Measurements from ENCODE around the gene SLCO2A1.

Gene SLCO2A1

DNA sequence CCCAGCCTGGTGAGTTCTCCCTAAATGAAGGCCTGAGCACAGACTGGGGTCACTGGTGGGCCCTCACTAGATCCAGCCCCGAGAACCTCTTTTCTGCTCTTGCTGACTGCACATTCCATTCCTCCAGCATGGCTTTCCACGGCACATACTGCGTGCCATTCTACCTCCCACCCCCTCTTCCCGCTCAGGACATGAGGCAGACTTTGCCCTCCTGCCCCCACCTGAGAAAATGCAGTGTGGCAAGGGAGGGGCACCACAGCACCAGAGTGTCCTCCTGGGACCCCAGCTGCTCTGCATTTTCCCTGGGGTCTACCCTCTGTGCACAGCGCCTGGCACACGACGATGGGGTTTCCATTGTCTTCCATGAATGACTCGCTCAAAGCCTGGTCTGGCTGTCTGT, 6.1 kb upstream of the SLCO2A1 start:
- no peak for DNase-seq (ENCODE audit: extremely low read depth in 1 of 2, low read depth in 1 of 2)

DNA sequence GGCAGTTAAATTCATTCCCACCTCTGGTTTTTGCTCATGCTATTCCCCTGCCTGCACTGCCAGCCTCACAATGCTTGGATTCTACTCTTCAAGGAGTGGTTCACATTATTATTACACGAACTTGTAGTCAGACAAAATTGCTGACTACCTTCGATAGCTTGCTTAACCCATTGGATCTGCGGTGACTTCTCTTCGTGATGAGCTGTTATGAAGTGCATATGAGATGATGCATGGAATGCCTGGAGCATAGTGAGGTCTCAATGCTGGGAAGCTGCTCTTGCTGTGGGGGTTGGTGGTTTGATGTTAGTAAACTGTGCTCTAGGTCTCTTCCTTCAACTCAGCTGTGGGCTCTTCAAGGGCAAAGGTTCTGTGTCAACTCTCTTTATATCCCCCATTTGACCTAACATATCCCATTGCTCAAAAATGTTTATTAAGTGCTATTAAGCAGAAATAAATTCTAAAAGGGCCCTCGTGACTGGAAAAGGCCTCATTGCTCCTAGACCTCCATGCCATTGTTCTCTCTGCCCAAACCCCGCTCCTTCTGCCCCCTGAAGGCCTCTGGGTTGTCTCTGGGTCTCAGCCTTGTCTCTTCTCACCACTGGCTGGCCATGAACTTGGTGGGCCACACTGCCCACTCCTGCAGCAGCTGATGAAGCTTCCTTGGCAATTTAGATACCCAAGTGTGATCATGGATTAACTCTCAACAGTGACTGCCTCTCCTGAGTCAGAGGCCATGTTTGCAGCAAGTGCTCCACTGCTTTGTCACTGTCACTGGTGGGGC, 4.5 kb upstream of the SLCO2A1 start:
- no peak for DNase-seq (ENCODE audit: extremely low read depth in 1 of 2, low read depth in 1 of 2)

DNA sequence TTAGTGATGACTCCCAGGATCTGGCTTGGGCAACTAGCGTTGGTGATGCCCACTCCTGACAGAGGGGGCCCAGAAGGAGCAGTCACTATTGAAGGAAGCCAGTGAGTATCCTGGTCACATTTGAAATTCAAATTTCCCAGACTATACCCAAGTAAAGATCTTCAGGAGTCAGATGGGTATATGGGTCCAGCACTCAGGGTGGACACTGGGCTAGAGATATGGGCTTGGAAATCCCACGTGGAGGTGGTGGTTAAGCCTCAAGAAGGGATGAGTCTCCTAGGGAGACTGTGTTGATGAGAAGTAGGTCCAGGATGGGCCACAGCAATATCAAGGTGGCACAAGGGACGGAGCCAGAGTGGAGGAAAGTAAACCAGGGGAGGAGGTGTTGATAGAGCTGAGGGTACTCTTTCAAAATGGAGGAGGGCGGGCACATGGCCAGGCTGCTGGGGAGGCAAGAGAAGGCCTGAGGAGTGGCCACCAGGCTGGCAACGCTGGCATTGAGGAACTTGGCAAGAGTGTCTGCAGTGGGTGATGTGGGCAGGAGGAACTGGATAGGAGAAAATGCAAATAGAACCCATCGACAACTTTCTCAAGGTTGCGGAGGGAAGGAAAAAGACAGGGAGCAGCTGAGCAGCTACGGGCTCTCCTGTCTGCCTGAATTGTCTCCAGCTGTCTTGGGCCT, 3.7 kb upstream of the SLCO2A1 start:
- DNase-seq (ENCODE audit: extremely low read depth in 1 of 2, low read depth in 1 of 2): no peak

DNA sequence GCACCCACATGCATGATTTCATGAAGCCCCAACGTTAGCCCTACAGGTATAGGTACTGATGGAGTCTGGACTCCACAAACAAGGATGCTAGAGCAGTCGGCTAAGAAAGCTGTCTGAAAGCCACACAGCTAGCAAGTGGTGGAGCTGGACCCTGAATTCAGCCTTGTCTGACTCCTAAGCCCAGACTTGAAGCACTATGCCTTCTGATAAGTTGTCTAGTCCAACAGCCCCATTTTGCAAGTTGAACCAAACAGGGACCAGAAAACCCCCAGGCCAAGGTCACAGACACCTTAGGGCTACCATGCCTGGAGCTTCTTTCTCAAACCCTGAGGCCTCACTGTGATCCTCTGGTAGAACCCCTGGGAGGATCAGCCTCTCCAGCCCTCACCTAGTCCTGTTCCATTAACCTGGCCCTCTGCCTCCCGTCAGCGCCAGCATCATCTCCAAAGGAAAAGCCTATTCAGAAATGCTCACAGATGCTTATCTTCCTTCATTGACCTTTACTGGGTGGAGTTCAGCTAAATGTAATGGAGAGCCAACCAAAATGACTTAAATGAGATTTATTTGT, 1.7 kb upstream of the SLCO2A1 start:
- DNase-seq (ENCODE audit: extremely low read depth in 1 of 2, low read depth in 1 of 2): no peak

DNA sequence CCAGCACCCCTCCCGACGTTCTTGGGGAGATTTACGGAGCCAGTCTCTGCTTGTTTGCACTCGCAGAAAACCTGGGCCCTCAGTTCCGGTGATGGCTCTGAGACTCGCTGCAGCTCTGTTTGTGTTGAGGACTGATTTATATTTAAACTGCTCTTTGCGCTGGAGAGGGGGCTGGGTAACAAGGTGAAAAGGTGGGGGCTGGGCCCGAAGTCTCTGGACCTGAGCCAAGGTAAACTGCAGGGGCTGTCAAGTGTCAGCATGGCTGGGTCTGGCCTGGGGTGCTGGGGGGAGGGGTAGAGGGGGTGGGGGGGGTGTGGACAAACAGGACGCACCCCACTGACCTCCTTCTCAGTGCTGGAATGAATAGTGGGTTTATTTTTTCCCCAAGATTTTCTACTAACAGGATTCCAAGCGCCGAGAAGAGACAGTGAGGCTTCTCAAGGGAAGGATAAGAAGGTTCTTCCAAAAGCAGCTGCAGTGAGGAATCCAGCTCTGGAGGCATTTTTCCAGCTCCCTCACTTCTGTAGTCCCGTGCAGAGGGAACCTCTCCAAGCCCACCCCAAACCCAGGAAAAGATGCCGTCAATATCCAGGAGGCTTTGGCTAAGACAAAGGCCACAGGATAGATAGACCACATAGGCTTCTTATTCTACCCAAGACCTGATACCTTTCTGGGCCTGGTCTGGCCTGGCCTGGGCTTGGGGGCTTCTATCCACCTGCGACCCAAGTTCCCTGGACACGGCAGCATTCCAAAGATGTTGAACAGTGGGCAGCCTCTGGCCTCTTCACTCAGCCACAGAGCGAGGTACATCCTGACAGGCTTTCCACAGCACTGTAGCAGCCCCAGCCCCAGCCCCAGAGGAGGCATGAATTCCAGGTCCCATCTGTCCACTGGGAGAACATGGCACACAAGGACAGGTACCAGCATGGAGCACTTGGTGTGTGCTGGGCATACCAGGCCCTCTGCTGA, 938 bp upstream of the SLCO2A1 start:
- no peak for DNase-seq (ENCODE audit: extremely low read depth in 1 of 2, low read depth in 1 of 2)

DNA sequence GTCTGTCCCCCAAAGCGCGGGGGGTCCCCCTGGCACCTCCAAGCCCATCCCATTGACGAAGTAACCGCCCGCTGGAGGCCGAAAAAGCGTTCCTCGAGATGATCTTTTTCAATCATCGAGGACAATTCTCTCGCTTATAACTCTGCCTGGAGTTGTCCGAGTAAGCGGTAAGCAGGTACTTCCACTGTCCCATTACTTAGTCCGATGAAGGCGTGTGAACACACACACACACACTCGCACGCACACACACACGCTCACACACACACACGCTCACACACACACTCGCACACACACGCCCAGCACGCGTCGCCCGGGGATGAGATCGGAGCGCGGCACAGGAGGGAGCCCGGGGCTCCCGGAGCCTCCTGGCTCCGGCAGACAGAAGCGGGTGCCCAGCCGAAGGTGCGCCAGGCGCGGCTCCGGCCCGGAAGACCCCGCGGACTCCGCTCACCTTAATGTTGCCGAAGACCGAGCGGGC, 430 bp downstream of the SLCO2A1 start:
- no peak for DNase-seq (ENCODE audit: extremely low read depth in 1 of 2, low read depth in 1 of 2)

DNA sequence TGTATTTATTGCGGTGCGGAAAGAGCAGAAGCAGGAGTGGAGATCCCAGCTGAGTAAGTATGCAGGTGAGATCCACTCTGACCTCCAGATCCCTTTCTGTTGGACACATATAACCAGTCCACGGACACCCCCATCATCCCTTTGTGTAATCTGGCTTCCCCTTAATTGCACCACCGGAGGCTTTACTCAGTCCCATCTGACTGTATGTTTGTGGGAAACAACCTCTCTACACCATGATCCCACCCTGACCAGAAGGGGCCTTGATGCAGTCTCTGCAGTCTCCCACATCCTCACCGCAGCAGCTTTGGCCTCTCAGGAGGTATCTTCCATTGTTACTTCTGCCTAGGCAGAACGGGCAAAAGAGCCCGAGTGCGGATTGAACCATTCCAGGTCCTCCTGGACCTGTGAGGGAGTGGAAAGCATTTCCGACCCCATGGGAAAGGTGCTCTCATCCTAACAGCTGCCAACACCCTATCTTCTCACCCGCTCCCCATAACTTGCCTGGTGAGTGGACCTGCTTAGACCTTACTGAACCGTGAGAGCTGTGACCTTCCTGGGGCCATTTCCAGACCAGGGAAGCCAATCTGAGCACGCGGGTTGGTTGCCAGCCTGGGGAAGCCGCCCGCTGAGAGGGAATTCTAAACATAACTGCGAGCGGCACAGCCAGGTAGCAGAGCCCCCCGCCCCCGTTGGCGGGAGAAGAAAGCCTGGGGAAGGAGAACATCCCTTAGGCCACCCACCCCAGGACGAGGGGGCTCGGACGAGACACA, 1.1 kb downstream of the SLCO2A1 start:
- no peak for DNase-seq (ENCODE audit: extremely low read depth in 1 of 2, low read depth in 1 of 2)

DNA sequence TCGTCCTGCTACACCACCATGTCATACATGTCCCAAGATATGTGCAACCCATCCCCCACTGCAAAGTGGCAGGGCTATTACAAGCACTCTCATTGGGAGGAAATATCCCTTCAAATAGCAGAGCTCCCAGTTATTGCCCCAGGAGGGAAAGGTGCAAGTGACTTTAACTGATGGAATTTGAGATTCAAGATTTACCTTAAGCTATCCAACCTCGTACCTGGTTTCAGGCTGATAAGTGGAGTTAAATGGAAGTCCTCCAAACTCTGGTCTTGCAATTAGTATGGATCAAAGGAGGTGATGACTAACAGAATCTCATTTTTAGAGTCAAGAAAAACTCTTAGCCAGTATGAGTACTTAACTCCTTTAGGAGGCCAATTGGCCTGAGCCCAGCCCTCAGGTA, 2.1 kb downstream of the SLCO2A1 start:
- DNase-seq (ENCODE audit: extremely low read depth in 1 of 2, low read depth in 1 of 2): no peak

DNA sequence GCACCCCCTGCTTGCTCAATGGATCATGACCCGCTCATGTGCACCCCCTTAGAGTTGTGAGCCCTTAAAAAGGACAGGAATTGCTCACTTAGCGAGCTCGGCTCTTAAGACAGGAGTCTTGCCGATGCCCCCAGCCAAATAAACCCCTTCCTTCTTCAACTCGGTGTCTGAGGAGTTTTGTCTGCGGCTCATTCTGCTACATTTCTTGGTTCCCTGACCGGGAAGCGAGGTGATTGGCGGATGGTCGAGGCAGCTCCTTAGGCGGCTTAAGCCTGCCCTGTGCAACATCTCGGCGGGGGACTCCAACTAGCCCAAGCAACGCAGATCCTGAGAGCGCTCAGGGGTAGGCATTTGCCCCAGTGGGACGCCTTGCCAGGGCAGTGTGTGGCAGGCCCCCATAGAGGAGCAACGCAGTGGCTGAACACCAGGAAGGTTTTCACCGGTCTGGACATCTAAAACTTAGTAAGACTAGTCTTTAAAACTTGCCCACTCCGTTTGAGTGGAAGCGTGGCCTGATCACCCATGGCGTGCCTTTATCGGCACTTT, 9.5 kb downstream of the SLCO2A1 start:
- no peak for DNase-seq (ENCODE audit: extremely low read depth in 1 of 2, low read depth in 1 of 2)

DNA sequence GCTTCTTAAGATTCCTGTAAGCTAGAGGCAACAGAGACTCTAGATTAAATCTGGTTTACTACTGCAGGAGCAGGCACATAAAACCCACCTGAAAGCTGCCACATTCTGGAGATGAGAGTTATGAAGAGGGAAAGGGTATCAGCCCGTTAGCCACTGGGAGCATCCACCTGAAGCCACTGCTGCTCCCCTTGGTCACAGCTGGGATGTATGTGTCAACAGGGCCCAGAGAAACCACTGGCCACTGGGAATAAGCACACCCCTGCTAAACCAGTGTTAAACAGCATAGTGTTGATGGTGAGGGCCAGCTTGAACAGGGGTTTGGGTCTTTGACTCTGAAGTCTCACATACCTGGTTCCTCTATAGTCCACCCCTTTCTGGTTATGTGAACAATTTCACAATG, 10.9 kb downstream of the SLCO2A1 start:
- DNase-seq (ENCODE audit: extremely low read depth in 1 of 2, low read depth in 1 of 2): no peak

DNA sequence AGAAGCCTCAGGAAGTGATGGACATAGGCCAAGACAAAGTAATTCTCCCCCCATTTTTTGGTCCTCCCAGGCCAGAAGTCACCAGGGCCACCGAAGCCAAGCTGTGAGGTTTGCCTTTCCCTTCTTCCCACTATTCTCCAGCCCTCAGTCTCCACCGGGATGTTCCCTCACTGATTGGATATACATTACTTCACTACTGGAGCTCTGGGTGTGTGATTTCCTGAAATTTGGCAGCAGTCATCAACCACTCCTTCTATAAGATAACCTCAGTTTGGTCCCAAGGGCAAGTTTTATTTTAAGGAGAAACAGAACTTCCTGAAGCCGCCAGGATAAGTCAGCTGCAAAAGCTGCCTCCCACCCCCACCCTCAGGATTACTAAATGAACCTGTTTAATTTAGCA, 11.3 kb downstream of the SLCO2A1 start:
- no peak for DNase-seq (ENCODE audit: extremely low read depth in 1 of 2, low read depth in 1 of 2)

DNA sequence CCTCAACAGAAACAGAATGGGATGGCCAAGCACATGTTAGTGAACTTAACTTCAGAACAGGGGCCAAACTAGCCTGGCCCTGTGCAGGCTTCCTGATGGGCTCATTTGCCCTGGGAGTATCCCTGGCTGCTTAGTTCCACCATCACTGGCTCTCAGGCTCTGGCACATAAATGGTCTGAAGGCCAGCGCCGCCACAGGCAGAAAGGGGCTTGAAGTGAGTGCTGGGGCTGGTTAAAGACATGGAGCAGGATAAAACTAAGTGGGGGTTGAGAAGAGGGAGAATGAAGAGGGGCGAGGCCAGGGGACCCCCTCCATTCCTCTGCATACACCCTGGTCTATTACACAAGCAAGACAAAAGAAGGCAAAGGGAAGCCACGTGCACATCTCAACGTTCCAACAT, 12.2 kb downstream of the SLCO2A1 start:
- no peak for DNase-seq (ENCODE audit: extremely low read depth in 1 of 2, low read depth in 1 of 2)

DNA sequence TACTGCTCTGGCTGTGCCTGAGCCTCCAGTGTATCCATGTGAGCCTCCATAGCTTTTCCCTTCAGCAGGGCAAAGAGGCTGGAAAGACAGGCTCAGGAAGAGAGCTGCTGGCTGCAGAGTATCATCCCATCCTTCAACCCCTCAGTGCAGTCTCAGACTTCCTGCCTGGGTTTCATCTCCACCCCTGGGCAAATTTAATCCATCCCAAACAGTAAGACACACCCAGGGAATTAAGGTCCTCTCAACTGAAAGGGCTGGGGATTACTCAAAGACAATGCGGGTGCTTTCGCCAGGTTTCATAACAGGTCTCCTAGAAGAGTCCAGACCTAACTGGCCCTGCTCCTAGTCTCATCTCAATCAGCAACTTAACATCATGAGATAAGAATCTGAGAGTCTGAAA, 15.5 kb downstream of the SLCO2A1 start:
- no peak for DNase-seq (ENCODE audit: extremely low read depth in 1 of 2, low read depth in 1 of 2)

DNA sequence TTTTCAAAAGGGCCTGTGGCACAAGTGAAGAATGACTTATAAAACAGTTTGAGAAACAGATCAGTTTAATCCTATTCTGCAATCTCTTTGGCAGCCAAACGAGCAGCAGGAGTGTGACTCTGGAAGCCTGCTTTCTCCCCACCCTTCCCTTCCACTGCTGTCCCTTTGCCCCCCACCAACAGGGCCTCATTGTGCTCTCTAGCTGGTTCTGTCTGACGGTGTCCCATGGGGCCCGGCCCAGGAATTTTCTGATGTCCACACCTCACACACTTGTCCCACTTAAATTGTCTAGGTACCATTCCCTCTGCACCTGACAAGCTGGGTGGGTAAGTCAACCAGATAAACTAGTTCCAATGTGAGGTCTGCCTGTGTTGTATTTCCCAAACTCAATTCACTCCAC, 16.4 kb downstream of the SLCO2A1 start:
- DNase-seq (ENCODE audit: extremely low read depth in 1 of 2, low read depth in 1 of 2): no peak

DNA sequence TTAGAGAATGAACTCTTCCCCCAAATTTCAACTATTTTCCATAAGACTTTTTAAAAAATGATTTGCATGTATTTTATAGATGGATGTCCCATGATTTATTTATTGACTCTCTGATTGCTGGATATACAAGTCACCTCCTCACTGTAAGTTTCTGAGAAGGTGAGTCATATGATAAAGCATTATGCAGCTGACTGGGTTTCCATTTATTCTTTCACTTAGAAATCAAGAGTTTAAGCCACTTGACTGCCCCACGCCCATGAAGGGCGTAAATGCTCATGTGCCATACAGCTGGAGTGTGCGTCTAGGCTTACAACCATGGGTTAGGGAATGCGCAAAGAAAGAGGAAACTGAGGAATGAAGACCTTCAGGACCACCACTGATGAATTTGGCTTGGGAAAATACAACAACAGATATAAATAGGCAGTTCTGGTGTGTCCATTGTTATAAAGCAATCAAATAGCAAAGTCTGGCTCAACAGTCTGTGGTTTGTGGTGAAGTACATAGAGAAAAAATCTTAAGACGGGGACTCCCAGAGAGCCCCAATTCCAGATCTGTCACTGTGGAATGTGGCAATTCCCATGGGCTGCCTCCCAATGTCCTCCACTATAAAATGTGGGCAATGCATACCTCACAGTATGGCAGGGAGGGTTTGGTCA, 20.3 kb downstream of the SLCO2A1 start:
- DNase-seq (ENCODE audit: extremely low read depth in 1 of 2, low read depth in 1 of 2): no peak

DNA sequence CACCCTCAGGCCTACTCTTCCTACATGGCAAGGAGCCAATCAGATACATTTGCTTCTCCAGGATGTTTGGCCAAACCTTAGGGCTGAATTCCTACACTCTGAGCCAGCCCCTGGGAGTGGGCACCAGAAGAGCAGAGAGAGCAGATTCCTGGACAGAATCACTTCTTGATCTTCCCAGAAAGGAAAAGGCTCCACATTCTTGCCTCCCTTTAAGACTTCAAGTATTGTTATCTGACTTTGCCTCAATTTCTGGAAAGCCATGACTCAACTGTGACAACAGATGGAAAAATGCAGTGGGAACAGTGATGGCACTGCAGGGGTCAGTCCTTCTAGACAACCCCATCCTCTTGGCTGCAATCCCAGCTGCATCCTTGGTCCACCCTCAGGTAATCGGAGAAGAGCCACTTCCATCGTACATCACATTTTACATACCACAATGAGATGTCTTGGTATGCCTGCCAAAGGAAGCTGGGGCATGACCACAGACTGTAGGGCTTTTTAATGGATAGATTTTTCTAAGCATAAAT, 21.0 kb downstream of the SLCO2A1 start:
- DNase-seq (ENCODE audit: extremely low read depth in 1 of 2, low read depth in 1 of 2): no peak

DNA sequence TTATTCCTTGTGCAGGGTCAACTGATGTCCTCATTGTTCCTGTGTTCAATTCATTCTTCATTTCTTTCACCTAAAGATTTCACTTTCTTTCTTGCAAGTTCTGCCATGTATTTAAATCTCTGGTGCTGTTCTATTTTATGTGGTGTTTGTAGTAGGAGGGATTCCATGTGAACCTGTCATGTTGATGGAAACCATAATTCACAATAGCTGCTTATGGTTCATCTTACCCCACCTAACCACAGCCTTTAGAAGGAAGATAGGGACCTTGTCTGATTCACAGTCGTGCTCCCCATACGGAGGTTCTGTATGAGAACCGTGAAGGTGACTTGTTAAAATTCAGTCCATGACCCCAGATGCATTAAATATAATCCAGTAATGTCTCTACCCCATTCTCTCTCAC, 21.9 kb downstream of the SLCO2A1 start:
- DNase-seq (ENCODE audit: extremely low read depth in 1 of 2, low read depth in 1 of 2): no peak

DNA sequence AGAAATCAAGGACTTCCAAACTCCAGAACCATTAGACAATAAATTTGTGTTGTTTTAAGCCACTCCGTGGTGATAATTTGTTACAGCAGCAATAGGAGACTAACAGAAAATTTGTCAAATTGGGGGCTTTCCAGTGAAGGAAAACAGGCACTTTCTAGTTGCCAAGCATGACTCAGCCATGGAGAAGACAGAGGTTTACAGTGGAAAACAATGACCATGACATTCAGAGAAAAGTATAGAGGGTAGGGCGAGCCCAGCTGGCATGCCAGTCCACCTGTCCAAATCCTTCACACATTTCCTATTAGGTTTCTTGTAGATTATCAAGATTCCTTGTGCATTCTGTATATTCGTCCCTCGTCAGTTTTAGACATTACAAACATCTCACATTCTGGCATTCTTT, 24.9 kb downstream of the SLCO2A1 start:
- DNase-seq (ENCODE audit: extremely low read depth in 1 of 2, low read depth in 1 of 2): no peak

DNA sequence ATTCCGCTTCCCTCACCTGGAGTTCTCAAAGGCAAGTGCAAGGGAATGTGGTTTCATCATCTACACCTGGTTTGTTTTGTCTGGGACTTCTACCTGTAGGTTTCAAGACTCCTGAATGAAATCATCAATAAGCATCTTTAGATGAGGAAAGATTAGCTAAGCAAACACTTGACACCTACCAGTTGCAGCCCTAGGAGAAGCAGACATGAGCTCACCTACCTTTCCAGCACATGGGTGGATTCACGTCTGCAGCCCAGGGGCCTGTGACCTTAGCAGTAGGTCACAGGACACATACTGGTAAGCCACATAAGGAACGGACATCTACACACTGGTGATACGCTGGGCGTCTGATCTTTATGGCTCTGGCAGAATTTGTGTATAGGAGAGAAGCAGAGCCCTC, 26.7 kb downstream of the SLCO2A1 start:
- DNase-seq (ENCODE audit: extremely low read depth in 1 of 2, low read depth in 1 of 2): no peak
